Myometrial cell (primary cell): ENCODE data around the gene NRDE2. TPM values are rescaled to one million over a fixed set of nuclear protein-coding genes. Genes with fewer than 3 reads are reported as not detected.

ENCODE experiments used
- total RNA-seq: library from RNA; depleted of rRNA; stranded (reverse); fragments of >200 nt; gene quantifications from 2 replicates; pipeline ENCODE4 v1.2.3, GENCODE V29; 2015

The NRDE2 gene
- 9.0 and 14.7 TPM in 2 replicates for total RNA-seq

GRCh38 chr14:90331497-90332270 is at the start of gene NRDE2:
NRDE2 (minus strand) TSS chr14:90331941; CDS start chr14:90331904, 37 bp downstream.

GRCh38 chr14:90256354-90257131 is 75.2 kb downstream of the NRDE2 start, which contains the start of gene PSMC1:
PSMC1 (plus strand) TSS chr14:90256553; CDS start chr14:90256598, 45 bp downstream.

Other genes with a start within 250 kb of the NRDE2 start
- gene PSMC1, start 75.4 kb downstream of the NRDE2 start, total RNA-seq: 180 and 248 TPM in 2 replicates
- gene CALM1, start 65.1 kb upstream of the NRDE2 start, total RNA-seq: 423 and 456 TPM in 2 replicates